Smooth muscle cell (in vitro differentiated cells): ENCODE data around the gene AFF3. TPM values are rescaled to one million over a fixed set of nuclear protein-coding genes. Genes with fewer than 3 reads are reported as not detected.

ENCODE experiments used
- DNase-seq: peaks from one replicate; lab custom pipeline; 2025; ENCODE audit not compliant: unreplicated experiment; lab: John Stamatoyannopoulos, UW
- H2AFZ ChIP-seq: fragments of 200-600 bp; sonication (generic); 2 replicates; pipeline ENCODE4 v1.6.0; 2016; ENCODE audit warnings: antibody characterized with exemption, low read depth, mild to moderate bottlenecking
- H3F3A ChIP-seq: fragments of 200-600 bp; sonication (generic); 2 replicates; pipeline ENCODE4 v1.6.0; 2017; ENCODE audit warnings: antibody characterized with exemption, low read depth
- H3K27ac ChIP-seq: fragments of 200-600 bp; sonication (generic); 2 replicates; pipeline ENCODE4 v1.5.1; 2016; ENCODE audit warnings: low read depth, mild to moderate bottlenecking
- H3K27me3 ChIP-seq: fragments of 200-600 bp; sonication (generic); 2 replicates; pipeline ENCODE4 v1.6.1; 2016; ENCODE audit warnings: low read depth, mild to moderate bottlenecking
- H3K36me3 ChIP-seq: fragments of 200-600 bp; sonication (generic); 2 replicates; pipeline ENCODE4 v1.5.1; 2016; ENCODE audit warnings: low read depth
- H3K4me1 ChIP-seq: fragments of 200-600 bp; sonication (generic); 2 replicates; pipeline ENCODE4 v1.5.1; 2016; ENCODE audit warnings: low read depth
- H3K4me2 ChIP-seq: fragments of 200-600 bp; sonication (generic); 2 replicates; pipeline ENCODE4 v1.6.0; 2016; ENCODE audit warnings: mild to moderate bottlenecking
- H3K4me3 ChIP-seq: fragments of 200-600 bp; sonication (generic); 2 replicates; pipeline ENCODE4 v1.5.1; 2016; ENCODE audit warnings: mild to moderate bottlenecking
- H3K79me2 ChIP-seq: fragments of 200-600 bp; sonication (generic); 2 replicates; pipeline ENCODE4 v1.6.0; 2016; ENCODE audit warnings: low read depth, mild to moderate bottlenecking
- H3K9ac ChIP-seq: fragments of 200-600 bp; sonication (generic); 2 replicates; pipeline ENCODE4 v1.6.0; 2016; ENCODE audit warnings: low read depth
- H3K9me3 ChIP-seq: fragments of 200-600 bp; sonication (generic); replicated peaks from 2 replicates; pipeline ENCODE4 v1.5.1; 2016; ENCODE audit warnings: low read depth
- H4K20me1 ChIP-seq: fragments of 200-600 bp; sonication (generic); 2 replicates; pipeline ENCODE4 v1.6.0; 2016; ENCODE audit warnings: low read depth
- CTCF ChIP-seq: fragments of 200-600 bp; sonication (generic); IDR thresholded peaks from 2 replicates; pipeline ENCODE4 v1.5.1; 2017; ENCODE audit warnings: borderline replicate concordance, mild to moderate bottlenecking, antibody characterized with exemption; ENCODE audit not compliant: insufficient read depth, poor library complexity, severe bottlenecking
- WGBS: methylation state at CpG from one replicate; pipeline ENCODE4 v1.1.7; 2016; ENCODE audit warnings: low lambda C conversion rate; 5-methylcytosine and 5-hydroxymethylcytosine counted together
- polyA plus RNA-seq: library from polyadenylated mRNA; unstranded; fragments of >200 nt; fragmentation: Nextera tagmentation; extraction: Ambion mirVana; gene quantifications from 2 replicates; pipeline ENCODE4 v1.2.1, GENCODE V29; 2016
- total RNA-seq: library from RNA; depleted of rRNA; stranded (reverse); fragments of >200 nt; gene quantifications from 2 replicates; pipeline ENCODE4 v1.2.3, GENCODE V29; 2014

AFF3 gene
- total and polyA plus RNA-seq, 2 experiments from 2014 or later = 0.27 to 0.39 TPM

- no peak overlapping the region for H3K4me3 ChIP-seq
- 94% methylated on average over 6 of the region's 6 CpGs for WGBS
- no peak for TF ChIP-seq CTCF
- H3K4me2 ChIP-seq = no peak overlapping the region
- H3K9me3 ChIP-seq = no peaks in the 10 kb centered on the region
- DNase-seq = no peak
- H3F3A ChIP-seq = no peaks in the 10 kb centered on the region
- no peaks in the 10 kb centered on the region for H3K36me3 ChIP-seq
- no peaks in the 10 kb centered on the region for H3K79me2 ChIP-seq
- no peaks in the 10 kb centered on the region for H4K20me1 ChIP-seq
- no peaks in the 10 kb centered on the region for H3K4me1 ChIP-seq
- H3K27me3 ChIP-seq = peaks cover 52% of the 10 kb centered on the region
- no peak overlapping the region for H3K27ac ChIP-seq
- H2AFZ ChIP-seq = no peak overlapping the region
- H3K9ac ChIP-seq = no peak overlapping the region
Observed at GRCh38 chr2:99922664-99923063, 219.7 kb downstream of the AFF3 start.

GRCh38 chr2:99921903-99922302 lies 220.5 kb downstream of the AFF3 start:
- Histone ChIP-seq H3K9ac (no peak overlapping the region), H3K4me2 (no peak overlapping the region), H3K27ac (no peak overlapping the region), H3K79me2 (no peaks in the 10 kb centered on the region), H3K4me1 (no peaks in the 10 kb centered on the region), H2AFZ (no peak overlapping the region), H3K4me3 (no peak overlapping the region), H3K9me3 (no peaks in the 10 kb centered on the region), H3F3A (no peaks in the 10 kb centered on the region), H4K20me1 (no peaks in the 10 kb centered on the region), H3K36me3 (no peaks in the 10 kb centered on the region), H3K27me3 (peaks cover 59% of the 10 kb centered on the region)
- WGBS = 92% methylated on average over 3 of the region's 3 CpGs
- TF ChIP-seq CTCF = no peak
- DNase-seq = no peak

GRCh38 chr2:99918389-99918788 lies 224.0 kb downstream of the AFF3 start:
- Histone ChIP-seq H3K4me2 (no peak overlapping the region), H3K9me3 (no peaks in the 10 kb centered on the region), H3K9ac (no peak overlapping the region), H3K4me1 (no peaks in the 10 kb centered on the region), H2AFZ (no peak overlapping the region), H4K20me1 (no peaks in the 10 kb centered on the region), H3K79me2 (no peaks in the 10 kb centered on the region), H3K4me3 (no peak overlapping the region), H3K36me3 (no peaks in the 10 kb centered on the region), H3K27me3 (peaks cover 51% of the 10 kb centered on the region), H3K27ac (no peak overlapping the region), H3F3A (no peaks in the 10 kb centered on the region)
- 39% methylated on average over 2 of the region's 2 CpGs for WGBS
- DNase-seq = no peak
- no peak for TF ChIP-seq CTCF

GRCh38 chr2:99915108-99915675 lies 227.2 kb downstream of the AFF3 start:
- no peak for DNase-seq
- no peak overlapping the region for H3K27ac ChIP-seq
- H3K79me2 ChIP-seq = no peaks in the 10 kb centered on the region
- H3K4me2 ChIP-seq = no peak overlapping the region
- TF ChIP-seq CTCF = no peak
- peaks cover 67% of the 10 kb centered on the region for H3K27me3 ChIP-seq
- H2AFZ ChIP-seq = no peak overlapping the region
- H3K36me3 ChIP-seq = no peaks in the 10 kb centered on the region
- no peaks in the 10 kb centered on the region for H4K20me1 ChIP-seq
- H3K9ac ChIP-seq = no peak overlapping the region
- H3F3A ChIP-seq = no peaks in the 10 kb centered on the region
- no peaks in the 10 kb centered on the region for H3K9me3 ChIP-seq
- no peak overlapping the region for H3K4me3 ChIP-seq
- no peaks in the 10 kb centered on the region for H3K4me1 ChIP-seq
- WGBS = 93% methylated on average over 8 of the region's 8 CpGs
